ENCODE results near the gene FUT9. TPM values are rescaled to one million over a fixed set of nuclear protein-coding genes. Genes with fewer than 3 reads are reported as not detected.
A peak's percentile ranks its signal among the peaks of the same experiment; 100 is the strongest.

Gene FUT9
- under 1 TPM; 0.18 to 0.69 (median 0.40) TPM for polyA plus RNA-seq (ENCODE audit: insufficient read depth in 1 of 5, insufficient read length in 5 of 5, low replicate concordance in 1 of 5)
- long read RNA-seq, donor 1: 0 reads
- long read RNA-seq, donor 2: 0 reads
- long read RNA-seq, donor 3: 0 reads
- long read RNA-seq, donor 4: 0 reads
- long read RNA-seq, donor 5, full-length matches to known transcripts: 1 of 1 reads
- long read RNA-seq, donor 5, partial matches to known transcripts: 0 of 1 reads
- long read RNA-seq, donor 5, other reads (novel, unspliced or antisense): 0 of 1 reads
- long read RNA-seq, donor 6: 0 reads
- long read RNA-seq, donor 7: 0 reads
- long read RNA-seq, donor 8: 0 reads

DNA sequence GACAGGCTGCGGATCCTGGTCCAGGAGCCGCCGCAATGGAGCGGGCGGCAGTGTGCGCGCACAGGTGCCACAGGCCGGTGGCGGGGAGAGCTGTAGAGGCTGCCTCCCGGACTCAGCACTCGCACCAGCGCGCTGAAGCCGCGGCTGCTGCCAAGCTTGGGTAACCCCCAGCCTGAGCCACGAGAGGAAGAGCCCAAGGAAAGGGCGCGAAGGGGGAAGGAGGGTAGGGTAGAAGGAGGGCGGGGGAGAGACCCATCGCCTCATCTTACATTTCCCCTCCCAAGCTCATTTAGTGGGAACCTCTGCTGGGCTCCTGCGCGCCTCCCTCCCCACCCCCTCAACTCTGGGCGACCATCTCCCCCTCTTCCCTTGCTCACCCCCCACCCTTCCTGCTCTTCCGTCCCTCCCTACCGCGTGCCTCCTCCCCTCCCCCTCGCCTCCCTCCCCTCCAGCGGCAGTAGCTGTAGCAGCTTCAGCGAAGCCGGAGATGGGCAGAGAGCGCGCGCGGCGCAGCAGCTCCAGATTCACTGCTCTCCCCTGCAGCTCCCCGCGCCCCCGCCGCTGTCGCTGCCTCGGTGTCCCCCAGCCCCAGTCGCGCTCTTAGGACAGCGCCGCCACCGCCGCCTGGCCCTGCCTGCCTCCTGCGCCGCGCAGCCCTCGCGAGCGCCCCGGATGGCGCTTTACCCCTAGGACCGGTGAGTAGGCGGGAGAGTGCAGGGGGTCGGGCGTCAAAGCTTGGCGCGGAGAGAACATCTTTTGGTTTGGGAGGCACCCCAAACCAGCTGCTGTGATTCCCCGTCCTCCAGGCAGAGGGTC, at the start of gene FUT9:
Gene FUT9 (plus strand): TSS at position 457 of the 816 bp plus-strand sequence. CDS start 187,182 bp downstream, outside the sequence.
- peak in 1 of 2 donors; percentile 14 for DNase-seq

DNA sequence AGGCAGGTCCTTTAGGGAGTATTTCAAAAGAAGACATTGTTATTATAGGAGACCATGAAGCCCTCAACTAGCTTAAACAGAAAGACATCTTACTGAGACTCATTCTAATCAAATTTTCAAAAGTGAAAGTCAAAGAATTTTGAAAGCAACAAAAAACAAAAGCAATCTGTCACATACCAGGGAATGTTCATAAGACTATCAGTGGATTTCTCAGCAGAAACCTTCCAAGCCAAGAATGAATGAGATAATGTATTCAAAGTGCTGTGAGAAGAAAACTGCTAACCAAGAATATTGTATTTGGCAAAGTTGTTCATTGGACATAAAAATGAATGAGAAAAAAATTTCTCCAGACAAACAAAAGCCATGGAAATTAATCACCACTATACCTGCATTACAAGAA, 48.2 kb upstream of the FUT9 start:
- DNase-seq: no peak

DNA sequence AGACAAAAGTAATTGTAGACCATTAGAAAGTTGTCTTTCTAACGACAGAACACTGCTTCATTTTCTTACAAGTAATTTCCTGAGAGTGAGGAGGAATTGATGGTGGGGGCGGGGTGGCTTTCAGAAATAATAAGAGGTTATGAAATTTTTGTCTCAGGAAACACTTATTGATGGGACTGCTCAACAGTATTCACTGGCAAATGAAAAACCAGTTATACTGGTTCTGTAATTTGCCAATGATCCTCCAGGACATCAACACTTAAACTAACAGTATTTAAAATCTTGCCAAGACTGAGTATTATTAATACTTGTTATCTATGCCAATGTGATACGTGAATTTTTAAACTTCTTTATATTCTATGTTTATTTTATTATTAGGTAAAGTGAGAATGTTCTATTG, 41.8 kb upstream of the FUT9 start:
- DNase-seq: no peak

DNA sequence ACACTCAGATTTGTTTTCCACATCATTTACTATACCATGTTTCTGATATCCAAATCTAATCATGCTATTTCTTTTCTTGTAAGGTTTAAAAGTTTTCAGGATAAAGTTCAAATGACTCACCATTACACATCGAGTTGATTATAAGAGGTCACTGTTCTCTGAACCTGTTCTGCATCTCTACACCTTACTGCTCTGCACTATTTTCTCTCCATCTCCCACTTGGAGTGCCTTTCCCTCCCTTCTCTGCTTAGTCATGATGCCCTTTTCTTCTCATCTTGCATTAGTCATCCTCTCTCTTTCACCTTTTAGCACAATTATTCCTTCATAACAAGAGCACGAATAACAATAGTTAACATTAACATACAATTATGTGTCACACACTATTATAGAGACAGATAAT, 37.5 kb upstream of the FUT9 start:
- DNase-seq: no peak

DNA sequence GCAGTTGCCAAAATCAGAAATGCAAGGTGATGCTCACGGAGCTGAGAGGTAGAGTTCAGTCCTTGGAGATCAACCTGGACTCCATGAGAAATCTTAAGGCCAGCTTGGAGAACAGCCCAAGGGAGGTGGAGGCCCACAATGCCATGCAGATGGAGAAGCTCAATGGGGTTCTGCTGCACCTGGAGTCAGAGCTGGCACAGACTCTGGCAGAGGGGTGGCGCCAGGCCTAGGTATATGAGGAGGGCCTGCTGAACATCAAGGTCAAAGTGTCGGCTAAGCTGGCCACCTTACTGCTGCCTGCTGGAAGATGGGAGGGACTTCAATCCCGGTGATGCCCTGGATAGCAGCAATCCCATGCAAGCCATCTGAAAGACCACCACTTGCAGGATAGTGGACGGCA, 23.9 kb upstream of the FUT9 start:
- no peak for DNase-seq

DNA sequence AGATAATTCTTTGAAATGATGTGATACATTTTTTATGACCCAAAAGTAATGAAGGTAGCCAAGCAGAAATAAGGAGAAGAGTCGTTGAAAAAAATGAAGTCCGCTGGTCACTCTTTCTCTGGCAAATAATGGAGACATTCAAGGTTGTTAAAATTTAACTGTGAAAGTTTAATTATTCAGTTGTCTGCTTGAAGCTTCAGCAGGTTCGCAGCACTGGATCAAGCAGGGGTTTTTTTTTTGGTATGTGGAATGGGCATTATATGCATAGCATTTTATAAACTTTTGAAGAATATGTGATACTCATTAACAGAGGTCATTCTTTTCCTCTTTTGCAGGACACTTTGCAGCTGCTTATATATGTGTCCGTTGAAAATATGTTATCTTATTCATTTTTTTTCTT, 21.6 kb upstream of the FUT9 start:
- no peak for DNase-seq

DNA sequence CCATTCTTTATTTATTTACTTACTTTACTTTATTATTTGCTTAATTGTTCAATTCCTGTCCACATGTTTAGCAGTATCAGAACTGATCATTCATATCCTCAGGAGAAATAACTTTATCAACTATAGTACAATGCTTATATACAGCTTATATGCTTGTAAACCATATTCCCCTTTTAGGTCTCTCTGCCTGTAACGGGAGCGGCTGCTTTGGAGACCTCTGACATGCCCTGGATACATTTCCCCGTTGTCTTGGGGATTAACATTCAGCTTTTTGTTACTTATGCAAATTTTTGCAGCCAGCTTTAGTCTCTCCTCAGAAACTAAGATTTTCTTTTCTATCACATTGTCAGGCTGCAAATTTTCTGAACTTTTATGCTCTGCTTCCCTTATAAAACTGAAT, 17.6 kb upstream of the FUT9 start:
- DNase-seq: no peak

DNA sequence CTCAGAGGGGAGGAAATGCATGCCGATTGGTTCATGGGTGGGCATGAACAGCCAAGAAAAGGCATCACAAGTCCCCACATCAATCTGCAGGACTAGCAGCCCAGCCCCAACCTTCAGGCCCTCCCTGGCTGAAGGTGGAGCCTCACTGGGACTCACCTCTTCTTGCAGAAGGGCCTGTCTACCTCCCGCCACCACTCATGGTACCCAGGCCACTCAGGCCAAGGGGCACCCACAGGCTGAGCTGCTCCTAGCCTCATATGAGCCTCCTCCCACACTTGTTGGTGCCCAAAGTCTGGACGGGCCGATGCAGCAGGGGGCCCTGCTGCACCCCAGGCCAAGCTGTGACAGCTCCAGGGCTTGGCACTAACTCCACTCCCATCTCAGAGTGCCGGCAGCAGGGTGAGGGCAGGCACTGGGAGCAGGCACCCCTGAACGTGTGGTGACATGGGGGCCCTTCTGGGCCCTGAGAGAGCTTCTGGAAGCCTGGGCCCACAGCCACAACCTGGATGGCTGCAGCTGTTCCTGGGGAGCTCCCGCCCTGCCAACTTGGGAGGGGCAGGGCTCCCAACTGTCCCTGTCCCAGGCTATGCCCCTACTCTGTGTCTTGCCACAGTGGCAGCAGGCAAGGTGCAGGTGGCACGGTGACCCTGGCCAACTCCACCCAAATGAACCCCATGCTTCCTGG, 13.7 kb upstream of the FUT9 start:
- DNase-seq: no peak

DNA sequence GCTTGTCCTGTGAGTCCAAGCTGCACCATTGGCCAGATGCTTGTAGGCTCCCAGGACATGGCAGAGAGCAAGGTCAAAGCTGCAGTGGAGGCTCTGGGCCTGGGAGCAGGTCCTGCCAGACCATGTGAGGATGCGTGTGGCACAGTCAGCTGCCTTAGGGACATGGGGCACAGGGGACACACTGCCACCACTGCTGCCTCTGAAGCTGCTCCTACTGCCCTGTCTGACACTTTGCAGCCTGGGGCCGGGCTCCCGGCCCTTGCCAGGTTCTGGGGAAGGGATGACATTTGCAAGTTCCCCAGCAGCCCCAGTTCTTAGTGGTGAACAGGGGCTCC, 13.2 kb upstream of the FUT9 start:
- DNase-seq: no peak

DNA sequence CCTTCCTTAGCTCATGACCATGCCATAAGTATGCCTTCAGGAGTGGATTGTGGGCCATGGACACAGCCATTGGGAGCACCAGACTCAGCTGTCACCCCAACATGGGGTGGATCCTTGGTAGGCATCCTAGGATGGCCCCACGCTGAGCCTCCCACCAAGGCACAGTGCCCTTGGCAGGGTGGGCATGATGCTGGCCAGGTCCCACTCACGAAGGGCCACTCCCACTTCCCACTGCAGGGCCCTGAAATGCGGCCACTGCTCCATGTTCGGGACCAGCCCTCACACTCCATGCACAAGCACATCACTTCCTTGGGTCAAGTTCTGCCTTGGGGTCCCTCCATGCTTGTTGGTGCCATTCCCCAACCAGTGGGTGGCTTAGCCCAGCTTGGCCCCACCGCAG, 12.9 kb upstream of the FUT9 start:
- no peak for DNase-seq

DNA sequence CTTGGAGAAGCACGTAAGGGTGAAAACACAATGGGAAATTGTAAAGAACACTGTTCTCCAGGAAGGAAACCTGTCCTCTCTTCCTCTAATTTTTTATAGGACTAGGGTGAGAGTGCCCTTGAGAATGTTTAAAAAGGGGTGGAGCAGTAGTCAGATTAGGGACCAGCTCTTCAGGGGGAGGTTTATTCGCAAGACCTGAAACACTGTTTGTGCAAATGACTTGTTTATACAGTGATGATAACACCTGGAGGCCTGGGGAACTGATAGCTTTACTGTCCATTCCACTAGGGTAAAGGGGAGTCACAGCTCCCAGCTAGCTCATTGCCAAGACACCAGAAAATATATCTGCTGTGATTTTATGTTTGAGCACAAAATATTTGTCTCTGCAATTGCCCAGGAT, 8.1 kb upstream of the FUT9 start:
- DNase-seq: no peak

DNA sequence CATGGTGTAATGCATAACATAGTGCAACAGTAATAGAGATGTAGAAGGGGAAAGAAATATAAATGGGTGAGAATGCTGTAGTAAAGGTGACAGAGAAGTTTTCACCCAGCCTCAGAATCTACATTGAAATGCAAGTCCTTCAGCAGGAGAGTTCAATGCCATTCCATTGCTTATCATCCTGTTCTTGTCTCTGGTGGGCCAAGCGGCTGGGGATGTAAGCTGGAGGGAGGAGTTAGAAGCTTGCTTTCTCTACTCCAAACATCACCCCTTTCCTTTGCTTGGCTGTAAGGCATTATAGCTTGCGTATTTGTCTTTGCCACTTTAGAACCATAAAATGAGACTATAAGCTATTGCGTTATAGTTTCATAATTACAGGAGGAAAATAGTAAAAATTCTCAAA, 2.2 kb upstream of the FUT9 start:
- no peak for DNase-seq

DNA sequence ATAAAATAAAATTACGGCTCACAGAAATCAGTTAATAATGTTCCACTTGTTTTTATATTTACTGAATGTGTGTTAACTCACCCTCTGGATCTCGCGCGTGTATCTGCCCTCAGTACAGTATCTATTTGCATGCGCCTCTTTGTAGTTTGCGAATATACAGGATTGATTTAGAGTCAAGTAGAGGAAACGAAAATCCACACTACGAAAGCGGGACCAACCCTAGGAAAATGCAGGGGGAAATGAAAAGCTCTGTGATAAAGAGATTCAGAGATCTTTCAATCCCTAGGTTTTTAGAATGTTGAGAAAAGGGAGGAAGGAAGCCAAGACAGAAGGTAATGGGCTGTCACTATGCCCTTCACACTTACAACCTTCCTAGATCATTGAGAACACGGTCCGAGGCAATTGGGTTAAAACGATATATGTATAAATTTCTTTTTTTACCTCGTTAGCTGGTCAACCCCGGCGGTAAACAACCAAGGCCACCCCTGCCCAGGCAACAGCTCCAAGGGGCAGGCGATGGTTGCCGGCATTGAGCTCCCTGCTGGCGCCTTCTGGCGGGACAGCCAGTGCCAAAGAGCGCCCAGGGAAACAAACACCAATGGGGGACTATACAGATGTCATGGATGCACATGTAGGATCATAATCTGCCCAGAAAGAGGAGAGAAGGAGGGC, 792 bp upstream of the FUT9 start:
- DNase-seq: no peak

DNA sequence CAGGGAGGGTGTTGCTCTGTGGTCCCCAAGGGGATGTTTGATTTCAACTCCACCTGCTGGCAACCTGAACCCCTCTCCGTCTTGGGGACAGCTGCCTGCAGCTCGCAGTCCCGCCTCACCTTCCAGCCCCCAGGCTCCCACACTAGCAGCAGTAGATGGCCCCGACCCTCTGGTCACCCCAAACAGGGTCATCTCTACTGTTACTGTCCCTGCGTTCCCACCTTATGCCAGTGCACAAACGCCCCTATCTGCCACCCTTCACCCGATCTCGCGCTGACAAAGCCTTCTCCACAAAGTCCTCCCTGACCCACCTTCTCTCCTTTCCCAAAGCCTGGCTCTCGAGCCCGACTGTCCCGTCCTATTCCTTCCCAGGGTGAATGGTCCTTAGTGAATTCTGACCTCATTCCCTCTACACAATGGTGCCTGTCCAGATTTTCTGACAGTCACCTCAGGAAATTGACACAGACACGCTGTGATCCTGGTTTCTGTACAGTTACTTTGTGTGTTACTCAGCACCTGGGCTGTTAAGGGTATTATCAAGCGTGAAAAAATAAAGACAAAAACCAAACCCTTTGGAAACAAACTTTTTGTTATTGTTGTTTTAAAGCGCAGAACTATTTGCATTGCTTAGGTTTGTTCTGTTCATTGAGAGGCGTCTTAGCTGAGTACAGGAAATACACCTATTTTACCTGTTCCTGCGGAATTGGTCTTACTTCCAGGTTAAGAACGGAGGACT, 728 bp downstream of the FUT9 start:
- no peak for DNase-seq

DNA sequence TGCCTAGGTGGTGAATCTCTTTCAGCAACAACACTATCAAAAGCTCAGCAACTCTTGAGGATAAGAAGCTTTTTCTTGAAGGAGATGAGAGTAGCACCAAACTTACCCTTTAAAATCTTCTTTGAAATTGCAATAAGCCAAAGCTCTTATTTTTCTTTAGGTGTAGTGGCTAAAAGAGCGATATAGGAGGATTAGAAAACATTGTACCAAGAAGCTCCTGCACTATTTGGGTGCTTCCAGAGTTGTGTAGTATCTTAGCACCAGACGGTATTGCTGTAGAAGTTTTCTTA, 1.2 kb downstream of the FUT9 start:
- DNase-seq: no peak

DNA sequence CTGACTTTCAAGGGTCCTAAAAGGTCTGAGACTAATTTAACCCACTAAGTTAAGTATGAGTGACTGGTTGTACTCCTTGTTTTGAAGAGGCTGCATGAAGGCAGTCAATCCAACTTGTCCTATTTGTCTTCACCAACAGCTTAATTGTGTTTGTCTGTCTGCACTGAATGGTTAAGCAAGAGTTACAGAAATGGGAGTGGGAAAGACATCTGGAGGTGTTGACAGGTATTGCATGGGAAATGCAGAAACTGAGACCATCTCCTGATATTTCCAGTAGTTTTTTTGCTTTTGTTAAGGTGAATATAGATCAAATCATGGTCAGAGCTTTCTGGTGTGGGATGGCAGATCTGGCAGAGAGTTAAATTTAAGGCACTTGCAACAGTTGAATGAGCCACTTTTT, 6.5 kb downstream of the FUT9 start:
- no peak for DNase-seq

DNA sequence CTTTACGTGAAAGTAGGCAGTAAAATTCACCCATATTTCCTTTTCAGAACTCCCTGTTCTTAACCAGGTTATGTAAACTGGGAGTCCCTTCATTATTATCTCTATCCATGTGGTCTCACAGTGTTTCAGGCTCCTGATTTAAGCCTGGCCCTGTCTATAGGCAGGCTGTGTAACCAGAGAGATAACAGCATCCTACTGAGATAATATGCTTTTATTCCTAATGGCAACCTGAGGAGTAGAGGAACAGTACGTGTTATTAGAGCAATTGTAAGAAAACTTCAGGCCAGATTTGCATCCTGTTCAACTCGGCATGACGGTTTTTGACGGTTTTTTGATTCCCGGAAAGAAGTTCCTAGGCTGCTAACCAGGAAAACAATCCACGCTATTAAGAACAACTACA, 16.9 kb downstream of the FUT9 start:
- no peak for DNase-seq

DNA sequence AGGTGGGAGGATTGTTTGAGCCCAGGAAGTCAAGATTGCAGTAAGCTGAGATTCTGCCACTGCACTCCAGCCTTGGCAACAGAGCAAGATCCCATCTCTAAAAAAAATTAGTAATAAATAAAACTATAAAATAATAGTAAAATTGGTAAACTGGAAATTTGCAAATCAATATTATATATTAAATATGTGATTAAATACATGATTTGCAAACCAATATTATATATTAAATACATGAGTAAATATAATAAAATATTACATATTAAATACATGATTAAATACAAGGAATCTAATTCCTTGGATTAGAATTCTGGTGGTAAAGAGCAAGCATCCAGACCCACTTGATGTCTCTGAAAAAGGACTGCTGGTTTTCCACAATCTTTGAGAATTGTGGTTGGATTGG, 35.8 kb downstream of the FUT9 start:
- no peak for DNase-seq

DNA sequence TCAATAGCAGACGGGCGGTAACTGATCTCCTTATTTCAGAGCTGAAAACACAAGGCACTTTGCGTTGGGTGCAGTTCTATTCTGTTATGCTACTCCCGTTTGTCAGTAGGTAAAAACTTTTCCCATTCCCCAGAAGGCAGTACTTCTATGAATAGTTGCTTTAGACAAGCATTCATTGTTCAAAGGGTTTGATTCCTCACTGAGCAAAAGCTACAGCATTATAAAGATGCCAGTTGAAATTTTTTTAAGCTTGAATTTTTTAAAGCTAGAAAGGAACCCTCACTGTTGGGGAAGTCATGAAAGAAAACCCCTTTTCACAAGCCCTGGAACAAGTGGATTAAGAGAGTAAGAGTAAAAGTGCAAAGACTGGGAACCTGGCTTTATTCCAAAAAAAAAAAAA, 42.3 kb downstream of the FUT9 start:
- no peak for DNase-seq

DNA sequence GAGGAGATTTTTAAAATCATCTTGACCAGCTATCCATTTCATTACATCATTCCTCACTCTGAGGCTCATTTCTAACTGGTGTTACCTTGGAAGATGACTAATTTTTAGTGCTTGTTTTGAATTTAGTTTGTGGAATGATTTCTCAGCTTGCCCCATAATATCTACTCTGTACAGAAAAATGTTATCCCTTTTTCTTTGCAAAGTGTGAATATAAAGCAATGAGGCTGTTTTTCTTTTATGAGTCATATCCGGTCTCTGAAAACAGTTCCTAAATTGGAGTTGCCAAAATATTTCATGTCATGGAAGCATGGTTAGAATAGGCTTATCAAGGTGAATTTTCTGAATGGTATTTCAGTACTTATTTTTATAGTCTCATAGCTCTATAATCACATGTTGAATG, 43.8 kb downstream of the FUT9 start:
- DNase-seq: no peak

DNA sequence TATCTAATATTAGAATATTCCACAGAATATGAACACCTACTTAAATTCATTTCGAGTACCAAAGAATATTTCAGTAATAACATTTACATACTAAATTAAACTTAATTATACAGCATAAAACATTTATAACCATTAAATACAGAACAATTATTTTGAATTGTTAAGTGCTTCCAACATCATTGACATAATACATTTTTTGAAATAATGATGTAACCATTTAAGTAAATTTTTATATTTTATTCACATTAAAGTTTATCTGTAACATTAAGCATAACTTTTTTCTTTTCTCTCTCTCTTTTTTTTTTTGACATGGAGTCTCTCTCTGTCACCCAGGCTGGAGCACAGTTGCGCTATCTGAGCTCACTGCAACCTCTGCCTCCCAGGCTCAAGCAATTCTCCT, 44.5 kb downstream of the FUT9 start:
- no peak for DNase-seq

DNA sequence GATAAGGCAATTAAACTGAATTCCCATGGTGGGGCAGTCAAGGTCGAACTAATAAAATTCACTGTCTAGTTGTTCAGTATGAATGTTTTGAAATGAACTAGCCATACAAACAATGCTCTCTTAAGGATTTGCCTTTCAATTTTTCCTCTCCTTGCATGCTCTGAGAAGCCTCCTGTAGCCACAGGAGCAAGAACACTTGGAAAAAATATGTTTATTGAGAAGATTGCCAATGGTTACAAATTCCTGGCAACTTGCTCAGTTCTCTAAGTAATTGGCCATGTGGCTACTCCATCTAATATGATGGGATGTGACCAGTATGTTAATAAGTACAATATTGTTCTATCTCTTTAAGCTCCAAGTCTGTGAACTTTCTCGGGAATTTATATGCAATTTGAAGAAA, 49.4 kb downstream of the FUT9 start:
- DNase-seq: no peak

Measured in right lung (tissue), 10 donors.